C4-2B (cell line): Measurements from ENCODE around the gene LPP.

Experiments
- CTCF ChIP-seq: fragments of 450-650 bp; conservative IDR thresholded peaks from 2 replicates; pipeline ENCODE4 v1.5.1; 2017; ENCODE audit warnings: mild to moderate bottlenecking
- ZFX ChIP-seq: fragments of 450-650 bp; IDR thresholded peaks from 2 replicates; pipeline ENCODE4 v1.6.1; 2017

- TF ChIP-seq CTCF (no peak), ZFX (no peak)
Measured at GRCh38 chr3:188822004-188822403, 668.0 kb downstream of the LPP start.
